Measurements from ENCODE around the gene FXYD7.

FXYD7 gene

DNA sequence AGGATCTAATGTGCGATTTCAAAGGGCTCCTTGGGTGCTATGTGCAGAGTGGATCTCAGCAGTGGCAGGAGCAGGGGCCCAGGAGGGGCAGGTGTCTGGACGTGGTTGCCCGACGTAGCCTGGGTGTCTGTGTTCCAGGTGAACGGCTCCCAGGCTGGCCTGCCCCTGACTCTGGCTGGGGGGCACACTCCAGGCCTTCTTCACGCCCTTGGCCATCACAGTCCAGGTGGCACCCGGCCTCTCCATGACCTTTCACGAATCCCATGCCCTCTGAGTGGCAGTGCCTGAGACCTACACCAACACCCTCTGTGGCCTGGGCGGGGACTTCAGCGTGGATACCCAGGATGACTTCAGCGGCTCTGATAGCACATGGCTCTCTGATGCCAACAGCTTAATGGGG is 38.7 kb upstream of the FXYD7 start:
- Histone ChIP-seq H3K27ac (no peak overlapping the region), H3K4me3 (ENCODE audit: low read depth, low read length) (no peak overlapping the region), H3K36me3 (no peaks in the 10 kb centered on the region), H3K9me3 (ENCODE audit: severe bottlenecking) (peaks cover 4% of the 10 kb centered on the region), H3K27me3 (ENCODE audit: insufficient read depth, low read depth, severe bottlenecking) (no peaks in the 10 kb centered on the region)
- TF ChIP-seq, protein P1, sequence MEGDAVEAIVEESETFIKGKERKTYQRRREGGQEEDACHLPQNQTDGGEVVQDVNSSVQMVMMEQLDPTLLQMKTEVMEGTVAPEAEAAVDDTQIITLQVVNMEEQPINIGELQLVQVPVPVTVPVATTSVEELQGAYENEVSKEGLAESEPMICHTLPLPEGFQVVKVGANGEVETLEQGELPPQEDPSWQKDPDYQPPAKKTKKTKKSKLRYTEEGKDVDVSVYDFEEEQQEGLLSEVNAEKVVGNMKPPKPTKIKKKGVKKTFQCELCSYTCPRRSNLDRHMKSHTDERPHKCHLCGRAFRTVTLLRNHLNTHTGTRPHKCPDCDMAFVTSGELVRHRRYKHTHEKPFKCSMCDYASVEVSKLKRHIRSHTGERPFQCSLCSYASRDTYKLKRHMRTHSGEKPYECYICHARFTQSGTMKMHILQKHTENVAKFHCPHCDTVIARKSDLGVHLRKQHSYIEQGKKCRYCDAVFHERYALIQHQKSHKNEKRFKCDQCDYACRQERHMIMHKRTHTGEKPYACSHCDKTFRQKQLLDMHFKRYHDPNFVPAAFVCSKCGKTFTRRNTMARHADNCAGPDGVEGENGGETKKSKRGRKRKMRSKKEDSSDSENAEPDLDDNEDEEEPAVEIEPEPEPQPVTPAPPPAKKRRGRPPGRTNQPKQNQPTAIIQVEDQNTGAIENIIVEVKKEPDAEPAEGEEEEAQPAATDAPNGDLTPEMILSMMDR (IDR thresholded peaks at IDR 0.05; ENCODE audit: low read depth, low read length): no peak
- DNase-seq: no peak

DNA sequence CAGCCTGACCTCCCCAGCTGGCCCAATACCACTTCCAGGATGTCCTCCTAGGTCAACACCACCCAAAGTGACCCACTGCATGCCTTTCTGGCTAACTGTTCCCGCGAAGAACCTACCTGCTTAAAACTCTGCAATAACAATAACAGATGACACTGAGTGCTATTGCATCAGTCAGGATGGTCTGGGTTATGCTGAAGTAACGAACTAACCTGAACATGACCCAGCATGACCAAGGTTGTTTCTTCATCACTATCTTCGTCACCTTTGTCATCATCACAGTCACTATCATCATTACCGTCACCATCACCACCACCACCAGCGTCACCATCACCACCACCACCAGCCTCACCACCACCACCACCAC is 38.0 kb upstream of the FXYD7 start:
- DNase-seq: no peak
- TF ChIP-seq, protein P1 (IDR thresholded peaks at IDR 0.05; ENCODE audit: low read depth, low read length): no peak
- H3K27me3 ChIP-seq (ENCODE audit: insufficient read depth, low read depth, severe bottlenecking): no peaks in the 10 kb centered on the region

DNA sequence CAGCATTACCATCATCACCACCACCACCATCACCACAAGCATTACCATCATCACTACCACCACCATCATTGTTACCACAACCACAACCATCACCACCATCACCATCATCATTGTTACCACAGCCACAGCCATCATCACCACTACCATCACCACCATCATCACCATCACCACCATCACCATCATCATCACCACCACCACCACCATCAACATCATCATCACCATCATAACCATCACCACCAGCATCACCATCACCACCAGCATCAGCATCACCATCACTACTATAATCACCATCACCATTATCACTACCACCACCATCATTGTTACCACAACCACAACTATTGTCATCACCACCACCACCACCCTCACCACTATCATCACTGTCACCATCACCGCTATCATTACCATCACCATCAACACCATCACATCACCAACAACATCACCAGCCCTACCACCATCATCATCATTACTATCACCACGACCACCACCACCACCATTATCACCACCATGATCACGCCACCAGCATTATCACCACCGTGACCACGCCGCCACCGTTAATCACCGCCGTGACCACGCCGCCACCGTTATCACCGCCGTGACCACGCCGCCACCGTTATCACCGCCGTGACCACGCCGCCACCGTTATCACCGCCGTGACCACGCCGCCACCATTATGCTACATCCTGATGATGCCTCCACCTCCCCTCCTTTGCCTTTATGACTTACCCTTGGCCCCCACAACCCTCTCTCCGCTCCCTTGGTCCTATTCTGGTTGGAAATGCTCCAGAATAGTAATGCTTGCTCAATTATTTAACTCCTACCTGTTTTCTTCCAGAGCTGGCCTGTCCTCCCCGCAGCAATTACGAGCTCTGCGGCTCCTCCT is 37.4 kb upstream of the FXYD7 start:
- no peaks in the 10 kb centered on the region for H3K27me3 ChIP-seq (ENCODE audit: insufficient read depth, low read depth, severe bottlenecking)
- TF ChIP-seq, protein P1 (IDR thresholded peaks at IDR 0.05; ENCODE audit: low read depth, low read length): no peak

More for the DNA sequence above, 38.0 kb upstream of the FXYD7 start:
- Histone ChIP-seq H3K4me3 (ENCODE audit: low read depth, low read length) (no peak overlapping the region), H3K9me3 (ENCODE audit: severe bottlenecking) (peaks cover 4% of the 10 kb centered on the region), H3K27ac (no peak overlapping the region), H3K36me3 (no peaks in the 10 kb centered on the region)

DNA sequence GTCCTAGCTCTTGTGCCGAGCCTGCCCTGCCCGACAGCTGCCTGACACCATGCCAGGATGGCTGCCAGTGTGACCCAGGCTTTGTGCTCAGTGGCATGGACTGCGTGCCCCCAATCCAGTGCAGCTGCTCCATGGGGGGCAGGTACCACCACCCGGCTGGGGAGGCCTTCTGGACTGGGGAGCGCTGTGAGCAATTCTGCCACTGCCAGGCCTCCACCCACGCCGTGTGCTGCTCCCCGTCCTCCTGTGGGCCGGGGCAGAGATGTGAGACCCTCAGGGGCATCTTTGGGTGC is 36.8 kb upstream of the FXYD7 start:
- no peak overlapping the region for H3K27ac ChIP-seq
- no peaks in the 10 kb centered on the region for H3K27me3 ChIP-seq (ENCODE audit: insufficient read depth, low read depth, severe bottlenecking)
- no peak overlapping the region for H3K4me3 ChIP-seq (ENCODE audit: low read depth, low read length)
- DNase-seq: no peak
- peaks cover 4% of the 10 kb centered on the region for H3K9me3 ChIP-seq (ENCODE audit: severe bottlenecking)
- no peaks in the 10 kb centered on the region for H3K36me3 ChIP-seq
- TF ChIP-seq, protein P1 (IDR thresholded peaks at IDR 0.05; ENCODE audit: low read depth, low read length): no peak

More for the DNA sequence above, 37.4 kb upstream of the FXYD7 start:
- Histone ChIP-seq H3K36me3 (no peaks in the 10 kb centered on the region), H3K4me3 (ENCODE audit: low read depth, low read length) (no peak overlapping the region), H3K27ac (no peak overlapping the region), H3K9me3 (ENCODE audit: severe bottlenecking) (peaks cover 4% of the 10 kb centered on the region)
- DNase-seq: no peak

DNA sequence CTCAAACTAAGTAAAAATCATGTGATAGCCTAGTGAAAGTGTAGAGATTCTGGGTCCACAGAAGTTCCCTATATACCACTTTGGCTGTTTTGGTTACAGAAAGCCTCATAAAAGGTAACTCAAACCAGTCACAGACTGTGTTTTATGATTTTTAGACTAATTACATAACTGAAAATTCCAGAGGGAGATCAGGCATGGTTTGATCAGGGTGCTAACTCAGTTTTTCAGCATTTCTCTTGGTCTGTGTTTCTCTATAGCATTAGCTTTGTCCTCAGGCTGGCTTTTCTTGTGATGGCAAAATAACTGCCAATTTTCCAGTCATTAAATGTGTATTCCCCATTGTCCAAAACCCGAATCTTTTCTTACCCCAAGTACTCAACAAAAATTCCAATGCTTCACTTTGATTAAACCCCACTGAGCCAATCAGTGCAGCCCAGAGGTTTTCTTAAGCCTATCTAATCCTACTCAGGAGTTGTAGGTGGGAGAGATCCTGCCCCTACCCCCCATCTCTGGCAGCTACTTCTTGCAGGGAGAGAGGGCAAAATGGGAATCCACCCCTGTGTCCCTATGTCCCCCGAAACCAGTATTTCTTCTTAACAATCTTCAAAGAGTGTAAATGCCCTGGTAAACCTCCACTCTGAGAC is 36.0 kb upstream of the FXYD7 start:
- Histone ChIP-seq H3K27me3 (ENCODE audit: insufficient read depth, low read depth, severe bottlenecking) (no peaks in the 10 kb centered on the region), H3K27ac (no peak overlapping the region), H3K9me3 (ENCODE audit: severe bottlenecking) (peaks cover 4% of the 10 kb centered on the region), H3K4me3 (ENCODE audit: low read depth, low read length) (no peak overlapping the region), H3K36me3 (no peaks in the 10 kb centered on the region)
- TF ChIP-seq, protein P1 (IDR thresholded peaks at IDR 0.05; ENCODE audit: low read depth, low read length): no peak
- no peak for DNase-seq
